ENCODE measurements around the gene FOSB. TPM values are rescaled to one million over a fixed set of nuclear protein-coding genes. Genes with fewer than 3 reads are reported as not detected.
A peak's percentile ranks its signal among the peaks of the same experiment; 100 is the strongest.

The FOSB gene
- total and polyA plus RNA-seq, 9 of the 15 experiments (the other 6 are each of a cell fraction or from before 2014, with no cell fraction given): 0.11 to 2.7 (median 0.73) TPM

DNA sequence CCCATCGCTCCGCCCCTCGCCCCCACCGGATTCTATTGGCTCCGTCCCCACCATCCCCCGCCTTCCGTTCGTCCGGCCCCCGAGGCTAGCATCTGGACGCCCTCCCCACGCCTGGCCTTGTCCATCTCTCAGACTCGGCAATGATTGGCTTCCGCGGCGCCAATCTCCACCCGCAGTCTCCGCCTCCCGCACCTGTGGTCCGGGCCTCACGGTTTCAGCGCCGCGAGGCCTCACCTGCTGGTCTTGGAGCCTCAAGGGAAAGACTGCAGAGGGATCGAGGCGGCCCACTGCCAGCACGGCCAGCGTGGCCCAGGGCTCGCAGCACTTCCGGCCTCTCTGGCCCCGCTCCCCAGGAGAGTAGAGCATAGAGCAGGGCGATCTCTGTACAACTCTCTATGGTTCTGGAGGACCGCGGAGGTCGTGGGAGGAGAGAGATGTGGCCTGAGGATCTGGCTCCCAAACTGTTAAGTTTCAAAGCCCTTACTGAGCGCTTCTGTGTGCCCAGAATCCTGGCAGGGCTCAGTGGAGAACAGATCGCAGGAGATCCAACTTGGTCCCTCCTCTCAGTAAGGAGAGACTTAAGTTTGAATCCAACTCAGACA, 44.1 kb upstream of the FOSB start, which contains the start of gene ERCC1 (continued):
- TF ChIP-seq, protein P1, sequence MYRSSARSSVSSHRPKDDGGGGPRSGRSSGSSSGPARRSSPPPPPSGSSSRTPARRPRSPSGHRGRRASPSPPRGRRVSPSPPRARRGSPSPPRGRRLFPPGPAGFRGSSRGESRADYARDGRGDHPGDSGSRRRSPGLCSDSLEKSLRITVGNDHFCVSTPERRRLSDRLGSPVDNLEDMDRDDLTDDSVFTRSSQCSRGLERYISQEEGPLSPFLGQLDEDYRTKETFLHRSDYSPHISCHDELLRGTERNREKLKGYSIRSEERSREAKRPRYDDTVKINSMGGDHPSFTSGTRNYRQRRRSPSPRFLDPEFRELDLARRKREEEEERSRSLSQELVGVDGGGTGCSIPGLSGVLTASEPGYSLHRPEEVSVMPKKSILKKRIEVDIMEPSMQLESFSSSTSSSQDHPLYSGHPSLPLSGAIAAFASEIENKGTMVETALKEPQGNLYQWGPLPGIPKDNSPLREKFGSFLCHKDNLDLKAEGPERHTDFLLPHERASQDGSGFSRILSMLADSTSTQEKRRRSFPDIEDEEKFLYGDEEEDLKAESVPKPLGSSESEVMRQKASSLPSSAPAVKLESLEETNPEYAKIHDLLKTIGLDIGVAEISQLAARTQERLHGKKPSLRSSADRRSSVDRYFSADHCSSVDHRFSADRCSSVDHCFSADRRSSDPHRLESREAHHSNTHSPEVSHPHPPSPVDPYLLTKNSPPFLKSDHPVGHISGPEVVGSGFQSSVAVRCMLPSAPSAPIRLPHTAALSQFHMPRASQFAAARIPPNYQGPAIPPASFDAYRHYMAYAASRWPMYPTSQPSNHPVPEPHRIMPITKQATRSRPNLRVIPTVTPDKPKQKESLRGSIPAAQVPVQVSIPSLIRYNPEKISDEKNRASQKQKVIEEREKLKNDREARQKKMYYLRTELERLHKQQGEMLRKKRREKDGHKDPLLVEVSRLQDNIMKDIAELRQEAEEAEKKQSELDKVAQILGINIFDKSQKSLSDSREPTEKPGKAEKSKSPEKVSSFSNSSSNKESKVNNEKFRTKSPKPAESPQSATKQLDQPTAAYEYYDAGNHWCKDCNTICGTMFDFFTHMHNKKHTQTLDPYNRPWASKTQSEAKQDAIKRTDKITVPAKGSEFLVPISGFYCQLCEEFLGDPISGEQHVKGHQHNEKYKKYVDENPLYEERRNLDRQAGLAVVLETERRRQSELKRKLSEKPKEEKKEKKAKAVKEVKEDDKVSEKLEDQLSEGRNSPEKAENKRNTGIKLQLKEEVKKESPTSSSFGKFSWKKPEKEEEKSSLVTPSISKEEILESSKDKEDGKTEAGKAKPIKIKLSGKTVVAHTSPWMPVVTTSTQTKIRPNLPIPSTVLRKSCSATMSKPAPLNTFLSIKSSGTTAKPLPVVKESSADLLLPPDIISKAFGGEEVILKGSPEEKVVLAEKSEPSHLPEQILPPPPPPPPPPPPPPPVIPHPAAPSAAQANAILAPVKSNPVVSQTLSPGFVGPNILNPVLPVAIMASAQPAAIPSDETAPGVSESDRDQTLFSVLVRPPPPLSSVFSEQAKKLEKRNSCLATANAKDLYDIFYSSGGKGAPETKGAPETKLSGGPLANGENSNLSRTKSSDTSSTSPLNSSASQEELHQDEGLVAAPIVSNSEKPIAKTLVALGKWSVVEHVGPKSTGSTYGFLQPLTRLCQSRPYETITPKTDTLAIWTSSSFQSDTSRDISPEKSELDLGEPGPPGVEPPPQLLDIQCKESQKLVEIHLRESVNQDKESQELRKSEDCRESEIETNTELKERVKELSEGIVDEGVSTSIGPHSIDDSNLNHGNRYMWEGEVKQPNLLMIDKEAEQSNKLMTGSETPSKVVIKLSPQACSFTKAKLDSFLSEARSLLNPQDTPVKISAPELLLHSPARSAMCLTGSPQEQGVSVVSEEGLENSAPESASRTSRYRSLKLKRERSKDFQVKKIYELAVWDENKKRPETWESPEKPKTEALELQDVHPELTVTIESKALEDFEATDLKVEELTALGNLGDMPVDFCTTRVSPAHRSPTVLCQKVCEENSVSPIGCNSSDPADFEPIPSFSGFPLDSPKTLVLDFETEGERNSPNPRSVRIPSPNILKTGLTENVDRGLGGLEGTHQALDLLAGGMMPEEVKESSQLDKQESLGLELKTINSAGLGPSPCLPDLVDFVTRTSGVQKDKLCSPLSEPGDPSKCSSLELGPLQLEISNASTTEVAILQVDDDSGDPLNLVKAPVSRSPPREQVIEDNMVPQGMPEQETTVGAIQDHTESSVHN (IDR thresholded peaks at IDR 0.05; ENCODE audit: borderline replicate concordance in 1 of 2, low read depth in 1 of 2): 0 out of 4 replicates have a peak, but pooled peaks of 1 of the 2 experiments have one; percentile 10
- no peak for TF ChIP-seq PPARD (CRISPR knock-in tag; IDR thresholded peaks at IDR 0.05)
- peak; percentile 55 to 57; a peak in 1 of 4 replicates for TF ChIP-seq SIN3A (IDR thresholded peaks at IDR 0.05; ENCODE audit: borderline replicate concordance in 2 of 2, control insufficient read depth in 1 of 2, low read depth in 2 of 2, low read length in 2 of 2)
- TF ChIP-seq RBFOX2 (IDR thresholded peaks at IDR 0.05; ENCODE audit: low read depth, low read length): peak; percentile 99
- no peak for TF ChIP-seq RBBP5 (IDR thresholded peaks at IDR 0.05; ENCODE audit: borderline replicate concordance, insufficient read depth, low read length, poor library complexity, severe bottlenecking)
- no peak for TF ChIP-seq HSF4 (CRISPR knock-in tag; IDR thresholded peaks at IDR 0.05; ENCODE audit: borderline replicate concordance)
- peak; percentile 96 for TF ChIP-seq MYC (IDR thresholded peaks at IDR 0.05; ENCODE audit: low read depth, low read length)
- peak; percentile 94 for TF ChIP-seq MYC (CRISPR knock-in tag; IDR thresholded peaks at IDR 0.05; ENCODE audit: borderline replicate concordance, low read depth)
- TF ChIP-seq POLR2AphosphoS2 (IDR thresholded peaks at IDR 0.05; ENCODE audit: low read length): no peak
- TF ChIP-seq EP400 (IDR thresholded peaks at IDR 0.05): peak; percentile 99
- peak; percentile 60; the same call in 1 of the 2 replicates for TF ChIP-seq MTA3 (IDR thresholded peaks at IDR 0.05; ENCODE audit: borderline replicate concordance)
- no peak for TF ChIP-seq MIER1 (IDR thresholded peaks at IDR 0.05; ENCODE audit: low read depth)
- no peak for TF ChIP-seq ZNF354B (CRISPR knock-in tag; IDR thresholded peaks at IDR 0.05)
- TF ChIP-seq L3MBTL2 (IDR thresholded peaks at IDR 0.05): peak; percentile 93
- TF ChIP-seq, protein P2, sequence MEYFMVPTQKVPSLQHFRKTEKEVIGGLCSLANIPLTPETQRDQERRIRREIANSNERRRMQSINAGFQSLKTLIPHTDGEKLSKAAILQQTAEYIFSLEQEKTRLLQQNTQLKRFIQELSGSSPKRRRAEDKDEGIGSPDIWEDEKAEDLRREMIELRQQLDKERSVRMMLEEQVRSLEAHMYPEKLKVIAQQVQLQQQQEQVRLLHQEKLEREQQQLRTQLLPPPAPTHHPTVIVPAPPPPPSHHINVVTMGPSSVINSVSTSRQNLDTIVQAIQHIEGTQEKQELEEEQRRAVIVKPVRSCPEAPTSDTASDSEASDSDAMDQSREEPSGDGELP (CRISPR knock-in tag; IDR thresholded peaks at IDR 0.05; ENCODE audit: borderline replicate concordance): peak; percentile 94
